HepG2 (cell line): ENCODE data around the gene DTYMK. TPM values are rescaled to one million over a fixed set of nuclear protein-coding genes. Genes with fewer than 3 reads are reported as not detected.
A peak's percentile ranks its signal among the peaks of the same experiment; 100 is the strongest.

Source experiments
- GABPA ChIP-seq, 2 experiments: IDR thresholded peaks; 2 replicates each; pipeline ENCODE4 v1.6.1; 2011 to 2016; ENCODE audit warnings: low read depth in 2 of 2, low read length in 1 of 2, missing biosample characterization in 1 of 2, missing genetic modification characterization in 1 of 2
- GPBP1L1 ChIP-seq: sonication (generic); formaldehyde crosslinking; IDR thresholded peaks from 2 replicates; pipeline ENCODE4 v1.5.0; 2020; ENCODE audit warnings: mild to moderate bottlenecking, missing genetic modification reagents
- HES4 ChIP-seq: sonication (generic); formaldehyde crosslinking; IDR thresholded peaks from 2 replicates; pipeline ENCODE4 v1.9.0; 2021; ENCODE audit warnings: mild to moderate bottlenecking, missing genetic modification reagents, borderline replicate concordance
- HOMEZ ChIP-seq: IDR thresholded peaks from 2 replicates; pipeline ENCODE4 v1.6.1; 2016; ENCODE audit warnings: low read depth
- KDM1A ChIP-seq: IDR thresholded peaks from 2 replicates; pipeline ENCODE4 v1.6.1; 2016; ENCODE audit warnings: missing compliant biosample characterization
- KDM5A ChIP-seq: fragments of 200-600 bp; sonication (generic); IDR thresholded peaks from 2 replicates; pipeline ENCODE4 v1.7.0; 2018; ENCODE audit warnings: antibody characterized with exemption, mild to moderate bottlenecking, low read length, borderline replicate concordance
- MIXL1 ChIP-seq: IDR thresholded peaks from 2 replicates; pipeline ENCODE4 v1.6.1; 2016
- MTERF4 ChIP-seq: sonication (generic); formaldehyde crosslinking; IDR thresholded peaks from 2 replicates; pipeline ENCODE4 v1.8.0; 2023; ENCODE audit warnings: mild to moderate bottlenecking, missing genetic modification reagents
- MYNN ChIP-seq: sonication (generic); formaldehyde crosslinking; IDR thresholded peaks from 2 replicates; pipeline ENCODE4 v1.4.0; 2020; ENCODE audit warnings: mild to moderate bottlenecking, low read depth, missing genetic modification reagents
- PITX1 ChIP-seq: sonication (generic); formaldehyde crosslinking; IDR thresholded peaks from 2 replicates; pipeline ENCODE4 v1.5.1; 2020; ENCODE audit warnings: mild to moderate bottlenecking, missing genetic modification reagents
- SCMH1 ChIP-seq: sonication (generic); formaldehyde crosslinking; IDR thresholded peaks from 2 replicates; pipeline ENCODE4 v1.9.0; 2021; ENCODE audit warnings: missing genetic modification reagents, mild to moderate bottlenecking, borderline replicate concordance
- SRSF1 ChIP-seq: fragments of 200-400 bp; formaldehyde crosslinking; optimal IDR thresholded peaks from 2 replicates; pipeline ENCODE3; 2017; ENCODE audit warnings: mild to moderate bottlenecking, low read depth, low read length, moderate library complexity
- THAP11 ChIP-seq: IDR thresholded peaks from 2 replicates; pipeline ENCODE4 v1.6.1; 2016; ENCODE audit warnings: missing biosample characterization, missing genetic modification reagents
- ZBTB37 ChIP-seq: sonication (generic); formaldehyde crosslinking; IDR thresholded peaks from 2 replicates; pipeline ENCODE4 v1.4.0; 2020; ENCODE audit warnings: mild to moderate bottlenecking, missing genetic modification reagents
- ZBTB8A ChIP-seq: sonication (generic); formaldehyde crosslinking; IDR thresholded peaks from 2 replicates; pipeline ENCODE4 v1.4.0; 2020; ENCODE audit warnings: mild to moderate bottlenecking, low read depth, missing genetic modification reagents, borderline replicate concordance
- ZNF260 ChIP-seq: sonication (generic); formaldehyde crosslinking; IDR thresholded peaks from 2 replicates; pipeline ENCODE4 v1.4.0; 2020; ENCODE audit warnings: missing genetic modification reagents, low read depth, mild to moderate bottlenecking, borderline replicate concordance
- ZNF30 ChIP-seq: sonication (generic); formaldehyde crosslinking; IDR thresholded peaks from 2 replicates; pipeline ENCODE4 v1.5.0; 2020; ENCODE audit warnings: mild to moderate bottlenecking, missing genetic modification reagents
- ZNF512 ChIP-seq: sonication (generic); formaldehyde crosslinking; IDR thresholded peaks from 2 replicates; pipeline ENCODE4 v1.4.0; 2020; ENCODE audit warnings: mild to moderate bottlenecking, missing genetic modification reagents
- ZNF547 ChIP-seq: sonication (generic); formaldehyde crosslinking; IDR thresholded peaks from 2 replicates; pipeline ENCODE4 v1.5.1; 2020; ENCODE audit warnings: mild to moderate bottlenecking, missing genetic modification reagents
- ZNF678 ChIP-seq: sonication (generic); formaldehyde crosslinking; IDR thresholded peaks from 2 replicates; pipeline ENCODE4 v1.4.0; 2020; ENCODE audit warnings: mild to moderate bottlenecking, missing genetic modification reagents
- ZNF704 ChIP-seq: sonication (generic); formaldehyde crosslinking; IDR thresholded peaks from 2 replicates; pipeline ENCODE4 v1.8.1; 2023; ENCODE audit warnings: mild to moderate bottlenecking, inconsistent platforms, moderate library complexity, missing genetic modification reagents, borderline replicate concordance
- polyA plus RNA-seq, 8 experiments: library from polyadenylated mRNA; depleted of rRNA in 3 of 8; stranded (reverse) in 7 of 8; unstranded in 1 of 8; fragments of >200 nt; fragmentation: Illumina TruSeq in 4 of 8; extraction: Trizol in 4 of 8; gene quantifications; 2 replicates each; pipeline versions ENCODE4 v1.2.1 to v1.2.3, GENCODE V29; 2011 to 2016; ENCODE audit warnings: low read depth in 4 of 8, missing spikeins in 1 of 8, mixed read lengths in 1 of 8; ENCODE audit not compliant: insufficient read depth in 1 of 8
- total RNA-seq, 5 experiments: library from RNA; depleted of rRNA; stranded (reverse); fragments of >200 nt; fragmentation: Illumina TruSeq; extraction: Trizol; gene quantifications; 2 replicates each; pipeline ENCODE4 v1.2.3, GENCODE V29; 2016; ENCODE audit warnings: low read depth in 1 of 5

Gene DTYMK
- total and polyA plus RNA-seq, 2 of the 13 experiments (the other 11 are each of a cell fraction or from before 2014, with no cell fraction given): 57.5 to 134 TPM

- TF ChIP-seq ZNF30 (CRISPR knock-in tag) (no peak), SRSF1 (no peak), ZNF512 (CRISPR knock-in tag) (no peak), ZNF547 (CRISPR knock-in tag) (no peak), KDM1A (CRISPR knock-in tag) (no peak), MIXL1 (CRISPR knock-in tag) (peak; percentile 76), ZBTB8A (CRISPR knock-in tag) (no peak), ZNF260 (CRISPR knock-in tag) (no peak), GPBP1L1 (CRISPR knock-in tag) (no peak), MTERF4 (CRISPR knock-in tag) (peak; percentile 66; the same call in 1 of the 2 replicates), HES4 (CRISPR knock-in tag) (0 out of 2 replicates have a peak, but pooled peaks have one; percentile 8), HOMEZ (CRISPR knock-in tag) (peak; percentile 90), ZNF704 (CRISPR knock-in tag) (no peak), MYNN (CRISPR knock-in tag) (no peak), KDM5A (no peak), PITX1 (CRISPR knock-in tag) (peak; percentile 87), ZBTB37 (no peak), GABPA (IDR thresholded peaks at IDR 0.05; ENCODE audit: low read depth, low read length) (no peak), GABPA (CRISPR knock-in tag; IDR thresholded peaks at IDR 0.05; ENCODE audit: low read depth) (0 out of 2 replicates have a peak, but pooled peaks have one; percentile 31), THAP11 (peak; percentile 60), ZNF678 (CRISPR knock-in tag) (no peak), SCMH1 (CRISPR knock-in tag) (no peak)
These were observed 33.3 kb downstream of the DTYMK start (continued) for GRCh38 chr2:241653210-241653750.
